HepG2 (cell line): ENCODE data around the gene OLFM4.

Experiments used
- ASH2L ChIP-seq: fragments of 300-600, 200-600 bp; sonication (generic); IDR thresholded peaks from 2 replicates; pipeline ENCODE4 v1.7.0; 2017; ENCODE audit warnings: low read depth, mild to moderate bottlenecking, moderate library complexity, mixed read lengths, low read length; ENCODE audit not compliant: insufficient read length
- SMAD3 ChIP-seq: sonication (generic); formaldehyde crosslinking; IDR thresholded peaks from 2 replicates; pipeline ENCODE4 v1.4.0; 2020; ENCODE audit warnings: missing genetic modification reagents
- SP5 ChIP-seq: IDR thresholded peaks from 2 replicates; pipeline ENCODE4 v1.6.1; 2016; ENCODE audit warnings: low read depth, borderline replicate concordance
- YEATS2 ChIP-seq: sonication (generic); formaldehyde crosslinking; IDR thresholded peaks from 2 replicates; pipeline ENCODE4 v1.4.0; 2020; ENCODE audit warnings: missing genetic modification reagents, borderline replicate concordance
- ZNF232 ChIP-seq: sonication (generic); formaldehyde crosslinking; IDR thresholded peaks from 2 replicates; pipeline ENCODE4 v1.4.0; 2020; ENCODE audit warnings: missing genetic modification reagents, borderline replicate concordance
- ZNF251 ChIP-seq: sonication (generic); formaldehyde crosslinking; IDR thresholded peaks from 2 replicates; pipeline ENCODE4 v1.9.0; 2021; ENCODE audit warnings: mild to moderate bottlenecking, missing genetic modification reagents
- TF ChIP-seq, protein P1 (sequence below): sonication (generic); formaldehyde crosslinking; IDR thresholded peaks from 2 replicates; pipeline ENCODE4 v1.5.0; 2020; ENCODE audit warnings: mild to moderate bottlenecking, missing genetic modification reagents, moderate library complexity

DNA sequence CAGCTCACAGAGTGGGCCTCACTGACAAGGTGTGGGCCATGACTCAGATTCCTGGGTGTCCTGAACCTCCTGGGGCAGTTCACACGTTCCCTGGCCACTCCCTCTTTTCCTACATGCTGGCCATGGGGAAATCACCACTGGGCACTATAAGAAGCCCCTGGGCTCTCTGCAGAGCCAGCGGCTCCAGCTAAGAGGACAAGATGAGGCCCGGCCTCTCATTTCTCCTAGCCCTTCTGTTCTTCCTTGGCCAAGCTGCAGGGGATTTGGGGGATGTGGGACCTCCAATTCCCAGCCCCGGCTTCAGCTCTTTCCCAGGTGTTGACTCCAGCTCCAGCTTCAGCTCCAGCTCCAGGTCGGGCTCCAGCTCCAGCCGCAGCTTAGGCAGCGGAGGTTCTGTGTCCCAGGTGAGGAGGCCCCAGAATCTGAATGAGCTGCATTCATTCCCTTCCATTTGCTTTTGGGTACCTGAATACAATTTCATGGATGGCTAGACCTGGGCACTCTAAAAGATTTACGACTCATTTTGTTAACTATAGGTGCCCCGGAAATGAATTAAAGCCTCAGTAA is at the start of gene OLFM4:
- TF ChIP-seq ZNF232 (CRISPR knock-in tag) (no peak), ZNF251 (CRISPR knock-in tag) (no peak), SMAD3 (CRISPR knock-in tag) (no peak), SP5 (CRISPR knock-in tag) (no peak), ASH2L (no peak), YEATS2 (CRISPR knock-in tag) (no peak)
- TF ChIP-seq, protein P1, sequence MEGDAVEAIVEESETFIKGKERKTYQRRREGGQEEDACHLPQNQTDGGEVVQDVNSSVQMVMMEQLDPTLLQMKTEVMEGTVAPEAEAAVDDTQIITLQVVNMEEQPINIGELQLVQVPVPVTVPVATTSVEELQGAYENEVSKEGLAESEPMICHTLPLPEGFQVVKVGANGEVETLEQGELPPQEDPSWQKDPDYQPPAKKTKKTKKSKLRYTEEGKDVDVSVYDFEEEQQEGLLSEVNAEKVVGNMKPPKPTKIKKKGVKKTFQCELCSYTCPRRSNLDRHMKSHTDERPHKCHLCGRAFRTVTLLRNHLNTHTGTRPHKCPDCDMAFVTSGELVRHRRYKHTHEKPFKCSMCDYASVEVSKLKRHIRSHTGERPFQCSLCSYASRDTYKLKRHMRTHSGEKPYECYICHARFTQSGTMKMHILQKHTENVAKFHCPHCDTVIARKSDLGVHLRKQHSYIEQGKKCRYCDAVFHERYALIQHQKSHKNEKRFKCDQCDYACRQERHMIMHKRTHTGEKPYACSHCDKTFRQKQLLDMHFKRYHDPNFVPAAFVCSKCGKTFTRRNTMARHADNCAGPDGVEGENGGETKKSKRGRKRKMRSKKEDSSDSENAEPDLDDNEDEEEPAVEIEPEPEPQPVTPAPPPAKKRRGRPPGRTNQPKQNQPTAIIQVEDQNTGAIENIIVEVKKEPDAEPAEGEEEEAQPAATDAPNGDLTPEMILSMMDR (CRISPR knock-in tag), result no peak
